HUES64 (cell line): ENCODE measurements around the gene MYO10.
A peak's percentile ranks its signal among the peaks of the same experiment; 100 is the strongest.

ENCODE experiments used
- H3K27ac ChIP-seq: 2 replicates; pipeline ENCODE4 v1.7.0; 2013; ENCODE audit warnings: low read depth, low read length, inconsistent platforms
- H3K27me3 ChIP-seq: 2 replicates; pipeline ENCODE4 v1.6.1; 2013; ENCODE audit warnings: mild to moderate bottlenecking, low read length; ENCODE audit not compliant: insufficient read depth
- H3K36me3 ChIP-seq: 2 replicates; pipeline ENCODE4 v1.6.1; 2013; ENCODE audit warnings: mild to moderate bottlenecking, low read length; ENCODE audit not compliant: insufficient read depth
- H3K4me1 ChIP-seq: 2 replicates; pipeline ENCODE4 v1.6.1; 2013; ENCODE audit warnings: mild to moderate bottlenecking, low read length, moderate library complexity; ENCODE audit not compliant: insufficient read depth
- H3K4me3 ChIP-seq: 2 replicates; pipeline ENCODE4 v1.5.1; 2013; ENCODE audit warnings: mild to moderate bottlenecking, low read length, moderate library complexity
- H3K9ac ChIP-seq: 2 replicates; pipeline ENCODE4 v1.6.1; 2013; ENCODE audit warnings: mild to moderate bottlenecking, low read depth, low read length
- H3K9me3 ChIP-seq: 2 replicates; pipeline ENCODE4 v1.6.1; 2013; ENCODE audit warnings: low read depth, low read length; ENCODE audit not compliant: insufficient read depth
- WGBS: fragments of 150-250, 120-280 bp; methylation state at CpG from one replicate; pipeline ENCODE4 v1.1.7; 2013; ENCODE audit warnings: missing lambda C conversion rate; 5-methylcytosine and 5-hydroxymethylcytosine counted together

MYO10 gene

DNA sequence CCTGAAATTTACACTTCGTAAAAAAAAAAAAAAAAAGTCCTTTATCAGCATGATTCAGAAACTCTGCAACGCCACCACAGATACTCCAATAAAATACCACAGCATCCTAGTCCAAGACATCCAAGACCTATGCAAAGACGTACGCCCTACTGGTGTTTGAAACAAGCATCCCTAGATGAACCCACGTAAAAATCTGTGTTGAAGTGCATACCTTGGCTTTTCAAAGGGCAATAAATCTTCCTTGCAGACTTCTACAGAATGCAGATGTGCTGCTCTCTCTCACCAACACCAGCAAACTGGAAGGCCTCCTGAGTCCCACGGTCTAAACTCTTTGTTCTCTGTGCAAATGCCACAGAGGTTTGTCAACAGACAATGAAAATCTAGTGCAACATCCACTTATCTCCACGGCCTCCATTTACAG is 38.8 kb downstream of the MYO10 start:
- peak overlapping the region; percentile 0; the same call in 1 of the 2 replicates for H3K27ac ChIP-seq
- no peak overlapping the region for H3K4me3 ChIP-seq
- WGBS, result 57% methylated on average over 7 of the region's 7 CpGs
- no peaks in the 10 kb centered on the region for H3K27me3 ChIP-seq
- H3K4me1 ChIP-seq, result peaks cover 55% of the 10 kb centered on the region
- H3K36me3 ChIP-seq, result no peaks in the 10 kb centered on the region
- no peaks in the 10 kb centered on the region for H3K9me3 ChIP-seq
- H3K9ac ChIP-seq, result no peak overlapping the region

DNA sequence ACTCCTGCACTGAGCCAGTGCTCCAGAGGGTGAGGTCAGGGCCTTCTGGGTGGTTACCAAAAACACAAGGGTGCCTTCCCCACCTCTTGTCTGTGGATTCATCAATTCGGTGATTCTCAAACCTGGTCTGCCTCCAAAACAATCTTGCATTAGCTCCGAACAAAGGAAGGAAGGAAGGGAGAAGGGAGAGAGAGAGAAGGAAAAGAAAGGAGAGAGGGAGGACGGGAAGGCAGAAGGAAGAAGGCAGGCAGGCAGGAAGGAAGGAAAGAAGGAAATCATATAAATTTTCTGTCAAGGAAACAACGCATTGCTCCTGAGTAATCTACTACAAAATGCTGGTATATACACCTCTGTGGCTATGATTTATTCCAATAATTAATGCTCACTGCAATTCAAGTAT is 39.3 kb downstream of the MYO10 start:
- Histone ChIP-seq H3K4me3 (no peak overlapping the region), H3K27ac (no peak overlapping the region), H3K4me1 (peaks cover 56% of the 10 kb centered on the region), H3K36me3 (no peaks in the 10 kb centered on the region), H3K9me3 (no peaks in the 10 kb centered on the region), H3K27me3 (no peaks in the 10 kb centered on the region), H3K9ac (no peak overlapping the region)
- 83% methylated on average over 4 of the region's 4 CpGs for WGBS

DNA sequence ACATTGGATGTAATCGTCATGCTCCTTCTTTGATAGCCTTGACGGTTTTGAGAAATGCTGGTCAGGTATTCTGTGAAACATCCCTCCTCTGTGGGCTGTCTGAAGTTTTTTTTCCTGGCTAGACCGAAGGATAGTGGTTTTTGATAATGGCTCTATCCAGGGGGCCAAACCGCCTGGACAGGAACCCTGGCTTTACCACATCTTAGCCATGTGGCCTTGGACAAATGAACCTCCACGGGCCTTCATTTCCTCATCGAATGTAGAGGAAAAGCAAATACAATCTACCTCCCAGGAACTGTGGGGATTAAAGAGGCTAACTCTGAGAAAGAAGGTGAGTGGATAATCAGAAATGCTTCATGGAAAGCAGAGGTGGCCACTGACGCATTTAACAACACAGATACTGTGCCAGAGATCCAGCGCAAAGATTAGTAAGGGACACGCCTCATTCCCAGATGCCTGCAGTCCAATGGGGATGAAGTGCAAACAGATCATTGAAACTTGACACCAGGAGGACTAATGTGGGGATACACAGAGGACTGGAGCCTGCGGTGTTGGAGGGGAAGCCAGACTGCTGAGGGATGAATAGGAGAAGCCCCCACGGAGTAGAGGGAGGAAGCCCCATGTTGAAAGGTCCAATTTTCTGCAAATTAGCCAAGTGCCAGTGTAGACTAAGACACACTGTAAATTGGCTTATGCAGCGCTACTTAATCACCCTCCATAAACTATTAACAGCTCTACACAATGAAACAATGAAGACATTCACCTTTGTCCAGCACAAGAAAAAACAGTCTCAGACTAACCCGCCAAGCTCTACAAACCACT is 41.6 kb downstream of the MYO10 start:
- Histone ChIP-seq H3K27ac (no peak overlapping the region; the same call in 1 of the 2 replicates), H3K36me3 (no peaks in the 10 kb centered on the region), H3K27me3 (no peaks in the 10 kb centered on the region), H3K4me1 (peaks cover 61% of the 10 kb centered on the region), H3K9ac (no peak overlapping the region), H3K4me3 (no peak overlapping the region), H3K9me3 (no peaks in the 10 kb centered on the region)
- WGBS, result 81% methylated on average over 13 of the region's 13 CpGs

DNA sequence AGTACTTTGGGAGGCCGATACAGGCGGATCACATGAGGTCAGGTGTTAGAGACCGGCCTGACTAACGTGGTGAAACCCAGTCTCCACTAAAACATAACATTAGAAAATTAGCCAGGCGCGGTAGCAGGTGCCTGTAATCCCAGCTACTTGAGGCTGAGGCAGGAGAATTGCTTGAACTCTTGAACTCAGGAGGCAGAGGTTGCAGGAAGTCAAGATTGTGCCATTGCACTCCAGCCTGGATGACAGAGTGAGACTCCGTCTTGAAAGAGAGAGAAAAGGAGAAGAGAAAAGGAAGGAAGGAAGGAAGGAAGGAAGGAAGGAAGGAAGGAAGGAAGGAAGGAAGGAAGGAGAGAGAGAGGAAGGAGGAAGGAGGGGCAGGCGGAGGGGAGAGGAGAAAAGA is 45.1 kb downstream of the MYO10 start:
- WGBS, result 87% methylated on average over 8 of the region's 8 CpGs
- H3K9me3 ChIP-seq, result no peaks in the 10 kb centered on the region
- H3K27ac ChIP-seq, result no peak overlapping the region
- H3K4me1 ChIP-seq, result peaks cover 45% of the 10 kb centered on the region
- no peak overlapping the region for H3K9ac ChIP-seq
- no peak overlapping the region for H3K4me3 ChIP-seq
- no peaks in the 10 kb centered on the region for H3K36me3 ChIP-seq
- no peaks in the 10 kb centered on the region for H3K27me3 ChIP-seq

DNA sequence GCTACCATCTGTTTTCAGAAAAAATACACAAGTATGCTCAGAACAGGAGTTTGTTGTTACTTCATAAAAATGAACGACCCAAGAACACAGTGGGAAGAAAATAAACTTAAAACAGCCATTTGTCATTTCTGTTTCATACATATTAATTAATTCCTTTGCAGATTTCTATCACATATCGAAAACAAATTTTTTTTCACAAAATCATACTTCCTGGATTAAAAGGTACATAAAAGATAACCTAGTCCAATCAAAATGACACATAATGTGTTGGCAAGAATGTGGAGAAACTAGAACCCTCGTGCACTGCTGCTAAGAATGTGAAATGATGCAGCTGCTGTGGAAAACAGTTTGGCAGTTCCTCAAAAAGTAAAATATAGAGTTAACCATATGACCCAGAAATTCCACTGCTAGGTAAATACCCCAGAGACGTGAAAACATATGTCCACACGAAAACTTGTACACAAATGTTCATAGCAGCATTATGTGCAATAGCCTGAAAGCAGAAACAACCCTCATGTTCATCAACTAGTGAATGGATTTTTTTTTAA is 46.0 kb downstream of the MYO10 start:
- WGBS, result 91% methylated on average over 5 of the region's 5 CpGs
- no peak overlapping the region for H3K27ac ChIP-seq
- H3K9me3 ChIP-seq, result no peaks in the 10 kb centered on the region
- no peak overlapping the region for H3K9ac ChIP-seq
- peaks cover 37% of the 10 kb centered on the region for H3K4me1 ChIP-seq
- H3K4me3 ChIP-seq, result no peak overlapping the region
- H3K27me3 ChIP-seq, result no peaks in the 10 kb centered on the region
- H3K36me3 ChIP-seq, result no peaks in the 10 kb centered on the region

DNA sequence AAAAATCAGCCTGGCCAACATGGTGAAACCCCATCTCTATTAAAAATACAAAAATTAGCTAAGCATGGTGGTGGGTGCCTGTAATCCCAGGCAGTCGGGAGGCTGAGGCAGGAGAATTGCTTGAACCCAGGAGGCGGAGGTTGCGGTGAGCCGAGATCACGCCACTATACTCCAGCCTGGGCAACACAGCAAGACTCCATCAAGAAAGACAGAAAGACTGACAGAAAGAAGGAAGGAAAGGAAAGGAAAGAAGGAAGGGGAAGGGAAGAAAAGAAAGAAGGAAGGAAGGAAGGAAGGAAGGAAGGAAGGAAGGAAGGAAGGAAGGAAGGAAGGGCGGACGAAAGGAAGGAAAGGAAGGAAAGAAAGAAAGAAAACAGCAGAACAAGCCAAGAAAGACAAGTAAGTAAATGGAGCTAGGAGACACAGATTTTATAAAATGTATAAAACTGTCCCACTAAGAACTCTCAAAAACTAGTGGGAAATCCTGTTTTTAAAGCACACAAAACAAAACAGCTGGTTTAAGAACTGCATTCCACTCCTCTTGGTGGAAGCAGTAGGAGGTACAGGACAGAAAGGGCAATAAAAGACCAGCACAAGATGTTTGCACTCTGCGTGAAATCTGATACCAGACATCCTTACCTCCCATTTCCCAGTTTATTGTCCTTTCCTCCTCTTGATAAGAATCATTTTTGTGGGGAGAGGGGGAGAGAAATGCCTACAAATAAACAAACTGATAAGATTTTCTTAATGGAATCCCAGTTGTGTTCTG is 46.7 kb downstream of the MYO10 start:
- Histone ChIP-seq H3K27ac (no peak overlapping the region), H3K4me1 (peaks cover 31% of the 10 kb centered on the region), H3K9me3 (no peaks in the 10 kb centered on the region), H3K4me3 (no peak overlapping the region), H3K9ac (no peak overlapping the region), H3K36me3 (no peaks in the 10 kb centered on the region), H3K27me3 (no peaks in the 10 kb centered on the region)
- WGBS, result 94% methylated on average over 7 of the region's 8 CpGs

DNA sequence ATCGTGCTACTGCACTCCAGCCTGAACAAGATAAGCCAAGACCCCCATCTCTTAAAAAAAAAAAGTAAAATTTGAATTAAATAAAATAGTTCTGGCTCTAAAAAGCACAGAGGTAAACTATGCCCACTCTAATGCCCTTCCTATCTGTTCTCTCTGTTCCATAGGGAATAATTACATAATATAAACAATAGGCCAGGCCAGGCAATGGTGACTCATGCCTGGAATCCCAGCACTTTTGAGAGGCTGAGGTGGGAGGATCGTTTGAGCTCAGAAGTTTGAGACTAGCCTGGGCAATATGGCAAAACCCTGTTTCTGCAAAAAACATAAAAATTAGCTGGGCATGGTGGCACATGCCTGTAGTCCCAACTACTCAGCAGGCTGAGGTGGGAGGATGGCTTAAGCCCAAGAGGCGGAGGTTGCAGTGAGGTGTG is 47.4 kb downstream of the MYO10 start:
- Histone ChIP-seq H3K9ac (no peak overlapping the region), H3K9me3 (no peaks in the 10 kb centered on the region), H3K4me3 (no peak overlapping the region), H3K27ac (no peak overlapping the region), H3K36me3 (no peaks in the 10 kb centered on the region), H3K4me1 (peaks cover 24% of the 10 kb centered on the region), H3K27me3 (no peaks in the 10 kb centered on the region)
- WGBS, result 77% methylated on average over 2 of the region's 3 CpGs

DNA sequence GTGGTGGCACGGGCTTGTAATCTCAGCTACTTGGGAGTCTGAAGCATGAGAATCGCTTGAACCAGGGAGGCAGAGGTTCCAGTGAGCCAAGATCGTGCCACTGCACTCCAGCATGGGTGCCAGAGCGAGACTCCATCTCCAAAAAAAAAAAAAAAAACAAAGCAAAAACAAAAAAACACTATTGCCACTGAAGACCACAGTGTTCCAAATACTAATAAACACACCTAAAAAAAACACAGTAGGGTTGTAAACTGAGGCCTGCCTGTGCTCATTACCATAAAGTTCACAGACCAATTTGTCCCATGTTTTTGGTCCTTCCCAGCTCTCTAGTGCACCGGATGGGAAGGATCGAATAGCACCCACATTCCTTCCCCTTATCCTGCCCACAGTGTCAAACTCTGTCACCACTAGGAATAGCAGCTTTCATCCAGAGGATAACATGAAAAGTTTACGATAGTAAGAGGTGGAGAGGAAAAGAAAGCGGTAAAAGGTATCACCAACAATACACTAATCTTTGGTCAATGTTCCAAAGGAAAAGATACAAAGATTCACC is 49.2 kb downstream of the MYO10 start:
- no peak overlapping the region for H3K27ac ChIP-seq
- H3K4me1 ChIP-seq, result peaks cover 25% of the 10 kb centered on the region
- H3K27me3 ChIP-seq, result no peaks in the 10 kb centered on the region
- H3K36me3 ChIP-seq, result no peaks in the 10 kb centered on the region
- H3K4me3 ChIP-seq, result no peak overlapping the region
- WGBS, result 94% methylated on average over 6 of the region's 8 CpGs
- no peaks in the 10 kb centered on the region for H3K9me3 ChIP-seq
- no peak overlapping the region for H3K9ac ChIP-seq

DNA sequence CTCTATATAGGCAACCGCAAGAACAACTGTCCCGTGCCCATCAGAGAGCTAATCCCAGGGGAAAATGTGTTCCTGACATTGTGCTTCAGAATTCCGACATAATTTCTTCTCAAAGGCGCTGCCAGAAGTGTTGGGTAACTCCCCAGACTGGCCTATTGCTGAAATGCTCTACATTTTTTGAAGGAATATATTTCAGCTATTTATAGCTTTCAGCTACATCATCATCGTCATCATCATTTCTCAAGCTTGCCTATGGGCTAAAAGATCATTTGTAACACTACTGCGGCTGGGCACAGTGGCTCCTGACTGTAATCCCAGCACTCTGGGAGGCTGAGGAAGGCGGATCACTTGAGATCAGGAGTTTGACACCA is 49.7 kb downstream of the MYO10 start:
- Histone ChIP-seq H3K9me3 (no peaks in the 10 kb centered on the region), H3K4me1 (peaks cover 25% of the 10 kb centered on the region), H3K9ac (no peak overlapping the region), H3K27me3 (no peaks in the 10 kb centered on the region), H3K36me3 (no peaks in the 10 kb centered on the region), H3K4me3 (no peak overlapping the region), H3K27ac (no peak overlapping the region)
- 94% methylated on average over 7 of the region's 7 CpGs for WGBS

DNA sequence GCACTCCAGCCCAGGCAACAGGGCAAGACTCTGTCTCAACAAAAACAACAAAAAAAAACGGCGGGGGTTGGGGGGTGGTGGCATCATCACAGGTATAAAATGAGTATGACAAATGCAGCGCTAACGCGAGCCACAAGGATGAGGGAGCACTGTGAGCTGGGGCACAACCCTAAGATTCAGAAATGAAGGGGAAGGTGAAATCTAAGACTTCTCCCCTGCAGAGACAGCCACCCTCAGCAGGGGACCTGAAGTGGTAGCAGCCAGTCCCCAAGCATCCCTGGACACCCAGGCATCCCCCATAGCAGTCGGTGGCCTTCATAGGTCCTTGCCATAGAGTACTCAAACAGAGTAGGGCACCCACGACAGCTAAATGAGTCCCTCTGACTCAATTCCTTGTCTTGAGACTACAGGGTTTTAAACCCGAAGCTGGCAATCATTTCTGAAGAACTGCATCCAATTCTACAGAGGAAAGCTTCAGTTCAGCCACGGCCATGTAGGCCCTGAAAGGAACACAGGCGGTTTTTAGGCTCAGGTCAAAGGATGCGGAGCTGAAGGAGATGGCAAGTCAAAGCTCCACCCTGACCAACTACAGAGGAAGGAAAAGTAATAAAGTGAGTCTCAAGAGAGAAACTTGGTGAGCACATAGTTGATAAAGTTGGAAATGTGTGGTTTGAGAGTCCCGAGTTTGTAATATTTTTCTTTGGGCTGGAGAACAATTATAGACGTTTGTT is 50.3 kb downstream of the MYO10 start:
- H3K36me3 ChIP-seq, result no peaks in the 10 kb centered on the region
- no peak overlapping the region for H3K9ac ChIP-seq
- peaks cover 25% of the 10 kb centered on the region for H3K4me1 ChIP-seq
- no peaks in the 10 kb centered on the region for H3K27me3 ChIP-seq
- H3K27ac ChIP-seq, result no peak overlapping the region
- H3K9me3 ChIP-seq, result no peaks in the 10 kb centered on the region
- 92% methylated on average over 11 of the region's 13 CpGs for WGBS
- H3K4me3 ChIP-seq, result no peak overlapping the region
